Osteocyte (in vitro differentiated cells): ENCODE measurements around the gene ADAP1. TPM values are rescaled to one million over a fixed set of nuclear protein-coding genes. Genes with fewer than 3 reads are reported as not detected.

Experiments used
- DNase-seq: peaks from one replicate; pipeline ENCODE4 v3.0.0; 2021; ENCODE audit warnings: mixed read lengths; ENCODE audit not compliant: unreplicated experiment; ENCODE audit errors: extremely low spot score
- H3K27ac Mint-ChIP-seq: one replicate; pipeline ENCODE4 v1.8.0; 2021; ENCODE audit warnings: mild to moderate bottlenecking, mixed read lengths; ENCODE audit not compliant: unreplicated experiment
- H3K27me3 Mint-ChIP-seq: one replicate; pipeline ENCODE4 v1.8.0; 2021; ENCODE audit warnings: mixed read lengths; ENCODE audit not compliant: unreplicated experiment
- H3K36me3 Mint-ChIP-seq: one replicate; pipeline ENCODE4 v1.8.0; 2021; ENCODE audit warnings: mixed read lengths; ENCODE audit not compliant: unreplicated experiment
- H3K4me1 Mint-ChIP-seq: one replicate; pipeline ENCODE4 v1.8.0; 2021; ENCODE audit warnings: mixed read lengths; ENCODE audit not compliant: unreplicated experiment
- H3K4me3 Mint-ChIP-seq: one replicate; pipeline ENCODE4 v1.8.0; 2021; ENCODE audit warnings: mild to moderate bottlenecking, moderate library complexity, mixed read lengths; ENCODE audit not compliant: unreplicated experiment
- H3K9me3 Mint-ChIP-seq: one replicate; pipeline ENCODE4 v1.8.0; 2021; ENCODE audit warnings: mixed read lengths; ENCODE audit not compliant: unreplicated experiment
- CTCF ChIP-seq: fragments of 200-600 bp; sonication (generic); IDR thresholded peaks from 2 replicates; pipeline ENCODE4 v1.5.0; 2021; ENCODE audit warnings: antibody characterized with exemption, mild to moderate bottlenecking, moderate library complexity
- total RNA-seq: library from RNA; stranded (reverse); gene quantifications from 2 replicates; pipeline ENCODE4 v1.2.1, GENCODE V29; 2021

ADAP1 gene
- total RNA-seq, 1 donor from 2014 or later, result 5.8 TPM

- Mint-ChIP-seq H3K36me3 (peaks cover 7% of the 10 kb centered on the region), H3K4me1 (peaks cover 19% of the 10 kb centered on the region), H3K4me3 (no peak overlapping the region), H3K27me3 (no peaks in the 10 kb centered on the region), H3K9me3 (no peaks in the 10 kb centered on the region), H3K27ac (no peak overlapping the region)
- no peak for DNase-seq
- TF ChIP-seq CTCF, result no peak
Observed at GRCh38 chr7:883055-884021, 71.1 kb downstream of the ADAP1 start.

- H3K27me3 Mint-ChIP-seq, result no peaks in the 10 kb centered on the region
- peaks cover 3% of the 10 kb centered on the region for H3K36me3 Mint-ChIP-seq
- no peak overlapping the region for H3K27ac Mint-ChIP-seq
- no peaks in the 10 kb centered on the region for H3K9me3 Mint-ChIP-seq
- no peak overlapping the region for H3K4me3 Mint-ChIP-seq
- DNase-seq, result no peak
- peaks cover 24% of the 10 kb centered on the region for H3K4me1 Mint-ChIP-seq
- TF ChIP-seq CTCF, result no peak
Observed at GRCh38 chr7:882336-883035, 72.0 kb downstream of the ADAP1 start.

GRCh38 chr7:881441-882234, 72.8 kb downstream of the ADAP1 start:
- Mint-ChIP-seq H3K4me3 (no peak overlapping the region), H3K36me3 (peaks cover 3% of the 10 kb centered on the region), H3K27me3 (no peaks in the 10 kb centered on the region), H3K4me1 (peaks cover 24% of the 10 kb centered on the region), H3K27ac (peak overlapping the region; percentile 11), H3K9me3 (no peaks in the 10 kb centered on the region)
- DNase-seq, result no peak
- TF ChIP-seq CTCF, result no peak

GRCh38 chr7:880450-880849, 74.0 kb downstream of the ADAP1 start:
- Mint-ChIP-seq H3K4me3 (no peak overlapping the region), H3K36me3 (peaks cover 3% of the 10 kb centered on the region), H3K27me3 (no peaks in the 10 kb centered on the region), H3K4me1 (peaks cover 24% of the 10 kb centered on the region), H3K9me3 (no peaks in the 10 kb centered on the region), H3K27ac (no peak overlapping the region)
- no peak for TF ChIP-seq CTCF
- DNase-seq, result no peak
